Measurements from ENCODE around the gene PSAPL1. TPM values are rescaled to one million over a fixed set of nuclear protein-coding genes. Genes with fewer than 3 reads are reported as not detected.

The PSAPL1 gene
- total RNA-seq, 1 donor from 2014 or later, result not detected

DNA sequence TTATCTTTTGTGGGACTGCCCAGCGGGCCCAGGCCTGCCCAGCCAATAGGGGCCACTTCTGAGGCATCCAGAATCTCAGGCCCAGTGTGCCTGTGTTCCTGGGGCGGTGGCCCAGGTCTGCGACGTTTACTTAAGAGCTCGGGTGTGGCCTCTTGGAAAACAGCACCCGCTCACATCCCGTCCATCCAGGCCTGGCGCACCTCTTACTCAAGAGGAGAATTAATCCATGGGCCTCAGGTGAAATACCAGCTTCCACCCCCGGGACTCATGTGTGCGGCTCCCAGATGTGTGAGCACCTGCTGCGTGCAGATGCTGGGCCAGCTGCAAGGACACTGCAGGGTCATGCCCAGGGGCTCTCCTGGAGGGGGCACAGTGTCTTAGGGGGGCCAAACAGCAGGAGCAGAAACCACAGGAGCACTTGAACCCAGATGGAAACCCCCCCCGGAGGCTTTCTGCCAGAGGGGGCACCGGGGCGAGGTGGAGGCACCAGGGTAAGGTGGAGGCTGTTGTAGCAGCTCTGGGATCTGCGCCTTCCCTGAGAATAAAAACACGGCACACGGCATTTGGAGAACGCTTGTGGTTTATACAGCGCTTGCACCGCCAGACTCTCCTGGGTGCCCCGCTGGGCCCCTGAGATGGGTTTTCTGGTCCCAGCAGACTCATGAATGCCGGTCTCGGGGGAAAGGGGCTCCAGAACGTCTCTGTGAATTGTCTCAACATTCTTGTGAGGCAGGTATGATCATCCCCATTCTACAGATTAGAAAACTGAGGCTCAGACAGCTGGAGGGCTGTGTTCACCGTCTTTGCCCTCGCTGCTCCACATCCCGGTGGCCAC lies 2.8 kb downstream of the PSAPL1 start:
- DNase-seq (ENCODE audit: low read depth), result no peak

DNA sequence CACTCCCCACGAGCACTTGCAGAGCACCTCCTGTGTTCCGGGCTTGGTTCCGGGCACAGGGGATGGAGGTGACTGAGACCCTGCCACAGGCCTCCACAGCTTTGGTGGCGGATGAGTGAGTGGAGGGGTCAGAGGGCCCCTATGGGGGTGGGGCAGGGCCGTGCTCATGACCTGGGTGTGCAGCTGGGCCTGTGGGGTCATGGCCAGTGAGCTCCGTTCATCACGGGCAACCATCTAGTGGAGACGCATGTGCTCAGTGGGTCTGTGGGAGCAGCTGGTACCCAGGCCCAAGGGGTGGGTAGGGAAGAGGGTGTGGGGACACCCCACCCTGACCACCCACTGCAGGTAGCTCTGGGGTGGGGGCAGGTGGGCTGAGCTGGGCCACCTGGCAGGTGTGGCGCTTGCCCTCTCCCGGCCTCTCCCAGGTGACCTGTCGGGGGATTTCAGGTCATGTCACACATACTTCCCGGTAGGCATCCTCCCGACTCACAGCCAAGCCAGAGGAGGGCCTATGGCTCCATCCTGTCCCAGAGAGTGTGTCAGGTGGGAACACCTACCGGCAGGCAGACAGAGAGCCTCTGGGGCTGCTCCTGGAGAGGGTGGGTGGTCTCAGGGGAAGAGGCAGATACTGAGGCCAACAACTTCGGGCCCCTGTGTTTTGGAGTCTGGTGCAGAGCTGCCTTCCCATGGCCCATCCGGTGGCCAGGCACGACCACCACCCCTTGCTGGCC lies 3.6 kb downstream of the PSAPL1 start:
- DNase-seq (ENCODE audit: low read depth), result no peak

DNA sequence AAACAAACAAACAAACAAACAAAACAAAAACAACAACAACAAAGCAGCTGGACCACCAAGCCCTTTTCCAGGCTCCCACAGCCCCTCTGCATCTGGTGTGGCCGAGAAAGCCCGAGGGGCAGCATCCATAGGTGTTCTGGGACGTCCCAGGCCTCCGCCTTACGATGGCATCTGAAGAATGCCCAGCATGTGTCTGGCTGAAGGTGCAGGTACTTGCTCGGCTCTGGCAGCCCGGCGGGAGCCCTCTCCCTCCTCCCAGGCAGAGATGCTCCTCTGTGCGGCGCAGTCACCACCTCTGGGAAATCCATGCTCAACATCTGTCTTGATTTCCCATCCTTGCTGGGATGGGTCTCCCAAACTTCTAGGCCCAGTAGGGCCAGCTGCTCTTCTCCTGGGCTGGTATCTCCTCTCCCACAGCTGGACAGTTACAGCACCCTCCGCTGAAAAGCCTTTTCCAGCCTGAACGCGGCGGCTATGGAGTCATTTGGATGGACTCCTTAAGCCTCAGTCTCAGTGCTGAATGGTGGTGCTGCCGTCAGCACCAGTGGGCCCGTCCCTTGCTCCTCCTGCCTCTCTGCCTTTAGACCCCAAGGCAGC lies 4.3 kb downstream of the PSAPL1 start:
- no peak for DNase-seq (ENCODE audit: low read depth)

DNA sequence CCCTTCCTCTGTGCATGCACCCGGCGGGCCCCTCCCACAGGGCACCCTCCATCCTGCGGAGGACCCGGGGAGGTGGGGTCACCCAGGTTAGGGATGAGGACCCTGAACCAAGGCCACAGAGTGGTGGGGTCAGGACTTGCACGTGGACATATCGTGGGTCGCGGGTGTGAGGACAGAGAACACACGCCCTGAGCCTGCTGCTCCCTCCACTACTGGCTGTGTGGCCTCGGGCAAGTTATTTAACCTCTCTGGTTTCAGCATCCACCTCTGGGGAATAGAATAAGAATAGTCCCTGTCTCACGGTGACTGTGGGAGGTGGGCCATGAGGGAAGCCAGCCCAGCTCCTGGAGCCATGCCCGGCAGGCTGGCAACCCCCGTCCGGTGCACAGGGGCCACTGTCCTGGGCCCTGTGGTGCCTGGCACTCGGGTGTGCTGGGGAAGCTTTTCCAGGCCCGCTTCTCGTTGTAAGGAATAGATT lies 5.1 kb downstream of the PSAPL1 start:
- DNase-seq (ENCODE audit: low read depth), result no peak

DNA sequence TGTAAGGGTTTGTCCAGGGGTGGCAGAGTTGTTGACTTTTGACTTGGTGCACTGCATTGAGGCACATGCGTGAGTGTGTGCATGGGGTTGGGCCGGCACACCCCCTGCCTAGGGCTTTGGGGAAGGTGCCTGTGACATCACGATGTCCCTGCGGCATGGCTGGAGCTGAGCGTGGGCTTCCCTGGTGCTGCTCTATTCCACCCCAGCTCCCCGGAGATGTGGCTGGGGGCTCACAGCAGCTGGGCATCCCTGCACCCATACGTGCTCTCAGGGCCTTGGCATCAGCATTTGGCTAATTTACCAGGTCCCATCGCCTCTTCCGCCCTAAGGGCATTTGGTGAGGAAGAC lies 5.7 kb downstream of the PSAPL1 start:
- DNase-seq (ENCODE audit: low read depth), result no peak

DNA sequence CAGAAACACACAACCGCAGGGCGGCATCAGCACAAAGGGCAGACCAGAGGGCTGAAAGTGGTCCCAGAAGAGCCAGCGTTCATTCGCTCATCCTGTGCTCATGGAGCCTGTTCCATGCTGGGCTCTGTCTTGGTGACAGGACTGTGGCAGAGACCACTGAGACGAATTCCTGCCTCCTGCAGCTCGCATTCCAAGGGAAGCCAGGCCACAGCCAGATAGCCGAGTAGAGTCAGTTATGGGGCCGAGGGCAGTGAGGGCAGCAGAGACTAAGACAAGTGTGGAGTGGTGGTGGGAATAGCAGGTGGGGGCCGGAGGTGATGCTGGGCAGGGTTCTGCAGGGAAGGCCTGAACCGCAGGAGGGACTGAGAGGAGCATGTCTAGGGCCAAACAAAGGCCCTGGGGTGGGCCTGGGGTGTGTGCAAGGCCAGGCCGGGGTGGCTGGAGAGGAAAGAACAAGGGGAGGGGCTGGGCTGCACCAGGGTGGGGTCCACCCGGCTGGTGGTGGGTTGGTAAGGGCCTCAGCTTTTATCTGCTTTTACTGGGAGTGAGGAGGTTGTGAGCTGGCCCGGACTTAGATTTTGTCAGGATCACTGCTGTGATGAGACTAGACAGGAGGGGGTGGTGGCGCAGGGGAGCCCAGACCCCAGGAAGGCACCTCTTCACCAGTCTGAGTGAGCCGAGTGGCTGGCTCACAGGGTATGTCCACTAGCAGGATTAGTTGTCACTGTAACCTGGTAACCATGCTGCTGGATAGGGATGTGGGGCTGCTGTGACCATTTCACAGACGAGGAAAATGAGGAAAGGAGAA lies 6.3 kb downstream of the PSAPL1 start:
- peak; percentile 2 for DNase-seq (ENCODE audit: low read depth)

DNA sequence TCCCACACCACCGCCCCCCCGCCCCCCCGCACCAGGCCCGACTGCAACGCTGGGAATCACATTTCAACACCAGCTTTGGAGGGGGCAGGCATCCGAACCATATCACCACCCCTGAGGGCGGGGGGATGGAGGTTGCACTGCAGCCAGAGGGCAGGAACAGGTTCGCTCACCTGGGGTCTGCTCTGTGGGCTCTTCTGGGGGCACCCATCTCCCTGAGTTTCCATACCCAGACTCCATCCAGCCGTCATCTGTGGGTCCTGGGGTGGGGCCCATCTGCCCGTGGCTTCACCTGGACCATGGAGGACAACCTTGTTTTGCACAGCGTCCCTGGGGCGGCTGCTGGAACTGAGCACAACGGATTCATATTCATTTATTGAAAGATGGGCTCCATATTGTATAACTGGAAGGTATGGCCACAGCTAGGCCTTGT lies 6.9 kb downstream of the PSAPL1 start:
- DNase-seq (ENCODE audit: low read depth), result no peak

DNA sequence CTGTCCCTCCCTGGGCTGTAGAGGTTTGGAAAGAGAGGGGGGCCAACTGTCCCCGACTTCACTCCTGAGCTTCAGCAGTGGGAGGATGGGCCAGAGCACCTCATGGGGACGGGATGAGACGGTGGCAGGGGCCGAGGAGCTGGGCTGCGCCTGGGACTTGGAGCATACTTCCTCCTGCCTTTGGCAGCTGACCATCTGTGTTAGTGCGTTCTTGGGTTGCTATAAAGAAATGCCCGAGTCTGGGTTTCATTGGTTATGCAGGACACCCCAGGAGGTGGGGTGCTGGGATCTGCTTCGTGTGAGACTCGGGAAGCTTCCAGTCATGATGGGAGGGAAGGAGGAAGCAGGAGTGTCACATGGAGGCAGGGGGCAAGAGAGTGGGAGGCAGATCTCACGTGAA lies 7.4 kb downstream of the PSAPL1 start:
- DNase-seq (ENCODE audit: low read depth), result no peak

DNA sequence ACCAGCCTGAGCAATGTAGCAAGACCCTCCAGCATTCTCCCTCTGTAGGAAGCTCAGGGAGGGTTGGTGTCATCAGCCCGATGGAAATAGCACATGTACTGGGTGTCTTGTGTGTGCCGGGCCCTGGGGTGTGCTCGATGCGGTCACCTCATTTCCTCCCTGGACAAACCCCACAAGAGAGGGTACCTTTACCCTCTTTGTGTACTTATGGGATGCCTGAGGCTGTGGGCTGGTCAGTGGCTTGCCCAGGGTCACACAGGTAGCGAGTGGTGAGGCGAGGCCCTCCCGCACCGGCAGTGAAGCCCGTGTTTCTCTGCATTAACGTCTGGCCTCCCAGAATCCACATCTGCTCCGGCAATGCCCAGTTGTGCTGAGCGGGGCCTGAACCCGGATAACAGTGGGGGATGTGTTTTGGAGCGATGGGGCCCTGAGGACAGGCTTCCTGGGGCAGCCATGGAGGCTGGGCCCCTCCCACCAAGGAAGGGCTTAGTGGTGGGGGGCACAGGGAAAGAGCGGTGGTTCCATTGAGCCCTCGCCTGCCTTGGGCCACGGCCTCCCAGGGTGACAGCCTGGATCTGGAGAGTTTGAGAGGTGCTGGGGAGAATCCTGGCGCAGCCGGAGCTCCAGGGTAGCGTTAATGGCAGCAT lies 8.1 kb downstream of the PSAPL1 start:
- DNase-seq (ENCODE audit: low read depth), result no peak

DNA sequence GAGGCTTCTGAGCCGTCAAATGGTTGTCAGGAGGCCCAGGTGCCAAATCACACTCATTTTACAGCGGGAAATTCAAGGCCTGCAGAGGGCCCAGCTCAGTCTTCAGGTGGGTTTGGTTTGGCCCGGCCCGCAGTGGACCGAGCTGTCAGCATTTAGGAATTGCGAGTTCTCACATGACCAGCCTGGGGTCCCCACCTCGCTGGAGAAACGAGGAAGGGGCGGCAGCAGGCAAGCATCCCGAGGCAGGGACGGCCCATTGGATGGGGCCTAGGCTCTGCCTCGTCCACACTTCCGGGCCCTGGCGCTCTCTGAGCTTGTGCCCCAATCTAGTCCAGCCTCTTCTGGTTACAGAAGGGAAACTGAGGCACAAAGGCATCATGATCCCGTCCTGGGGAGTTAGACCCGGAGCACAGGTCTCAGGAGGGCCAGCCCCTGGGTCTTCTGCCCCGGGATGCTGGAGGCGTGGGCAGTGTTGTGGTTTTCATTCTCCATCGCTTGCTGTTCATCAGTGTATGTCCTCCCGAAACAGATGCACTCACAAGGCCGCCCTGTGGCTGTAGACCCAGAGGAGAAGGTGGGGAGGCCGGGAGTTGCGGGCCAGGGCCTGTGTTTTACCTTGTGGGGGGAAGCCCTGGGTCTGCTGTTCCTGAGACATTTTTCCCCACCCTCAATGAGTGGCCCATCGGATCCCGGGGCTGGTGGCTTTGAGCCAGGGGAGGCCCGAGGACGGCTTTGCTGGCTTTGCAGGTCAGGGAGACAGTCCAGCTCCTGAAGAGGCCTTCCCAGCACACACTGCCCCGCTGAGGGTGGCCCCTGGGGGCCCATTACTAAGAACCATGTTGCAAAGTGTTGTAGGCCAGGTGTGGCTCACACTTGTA lies 8.9 kb downstream of the PSAPL1 start:
- DNase-seq (ENCODE audit: low read depth), result no peak

DNA sequence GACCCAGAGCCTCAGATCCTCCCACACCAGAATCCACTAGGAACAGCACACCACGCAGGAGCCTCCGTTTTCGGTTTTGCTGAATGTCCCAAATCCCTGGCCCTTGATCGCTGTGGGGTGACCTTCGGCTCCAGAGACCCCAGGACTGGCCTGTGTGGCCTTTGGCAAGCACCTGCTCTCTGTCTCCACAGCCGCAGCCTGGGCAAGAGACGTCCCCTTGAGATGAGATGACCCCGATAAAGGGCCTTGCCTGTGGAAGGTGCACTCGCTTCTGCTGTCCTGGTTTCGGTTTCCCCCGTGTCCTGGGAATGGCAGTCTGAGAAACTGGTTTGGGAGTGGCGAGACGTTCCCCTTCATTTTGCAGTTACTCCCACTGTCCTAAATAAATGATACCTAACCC lies 9.6 kb downstream of the PSAPL1 start:
- DNase-seq (ENCODE audit: low read depth), result no peak

DNA sequence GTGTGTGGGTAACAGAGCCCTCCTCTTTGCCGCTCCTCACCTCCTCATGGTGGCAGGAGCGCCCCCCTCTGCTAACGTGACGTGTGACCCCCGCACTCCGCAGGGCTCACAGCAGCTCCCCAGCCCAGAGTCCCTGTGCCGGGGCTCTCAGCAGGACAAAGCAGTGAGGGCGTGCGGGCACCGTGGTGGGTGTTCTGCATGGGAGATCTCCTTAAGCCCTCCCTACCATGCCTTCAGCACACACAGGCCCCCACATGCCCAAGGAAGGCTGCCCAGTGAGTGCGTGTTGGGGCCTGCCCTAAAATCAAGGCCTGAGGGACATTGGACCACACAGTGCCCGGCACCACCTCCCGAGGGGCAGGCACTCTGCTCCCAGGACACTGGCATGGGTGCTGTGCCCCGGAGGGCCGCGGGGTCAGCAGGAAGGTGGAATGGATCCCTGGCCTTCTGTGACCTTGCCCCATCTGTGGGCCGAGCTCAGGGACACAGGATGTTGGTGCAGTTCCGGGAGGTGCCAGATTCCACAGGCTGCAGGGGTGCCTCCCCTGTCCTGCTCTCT lies 10.1 kb downstream of the PSAPL1 start:
- no peak for DNase-seq (ENCODE audit: low read depth)

DNA sequence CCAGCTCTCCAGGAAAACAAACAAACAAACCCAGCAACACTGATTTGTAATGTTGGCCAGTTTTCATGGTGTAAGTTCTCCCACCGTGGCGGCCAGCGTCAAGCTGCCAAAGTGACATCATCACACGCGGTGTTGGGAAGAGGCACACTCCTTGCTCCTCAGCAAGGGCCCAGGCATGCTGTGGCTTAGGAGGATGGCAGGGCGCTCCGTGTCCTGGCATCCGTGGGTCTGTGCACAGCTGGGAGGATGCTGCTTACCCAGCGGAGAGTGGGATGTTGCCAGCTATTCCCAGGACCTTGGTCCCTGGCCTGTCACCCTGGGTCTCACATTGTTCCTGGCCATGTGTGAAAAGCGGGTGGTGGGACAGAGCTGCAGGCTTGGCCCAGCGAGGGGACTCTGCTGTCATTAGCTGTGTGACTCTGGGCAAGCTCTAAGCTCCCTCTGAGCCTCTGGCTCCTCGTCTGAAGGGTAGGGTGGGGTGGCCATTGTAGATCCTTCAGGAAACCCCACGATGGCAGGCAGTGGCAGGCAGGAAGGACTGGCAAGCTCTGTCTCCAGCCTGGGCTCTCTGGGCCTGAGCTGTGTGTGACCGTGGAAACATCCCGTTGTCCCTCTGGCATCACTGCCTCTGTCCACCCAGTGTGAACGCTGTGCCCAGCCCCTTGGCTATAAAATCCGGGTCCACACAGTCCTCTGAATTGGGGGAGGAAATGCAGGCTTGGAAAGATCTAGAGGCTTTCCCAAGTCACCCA lies 10.8 kb downstream of the PSAPL1 start:
- DNase-seq (ENCODE audit: low read depth), result no peak

DNA sequence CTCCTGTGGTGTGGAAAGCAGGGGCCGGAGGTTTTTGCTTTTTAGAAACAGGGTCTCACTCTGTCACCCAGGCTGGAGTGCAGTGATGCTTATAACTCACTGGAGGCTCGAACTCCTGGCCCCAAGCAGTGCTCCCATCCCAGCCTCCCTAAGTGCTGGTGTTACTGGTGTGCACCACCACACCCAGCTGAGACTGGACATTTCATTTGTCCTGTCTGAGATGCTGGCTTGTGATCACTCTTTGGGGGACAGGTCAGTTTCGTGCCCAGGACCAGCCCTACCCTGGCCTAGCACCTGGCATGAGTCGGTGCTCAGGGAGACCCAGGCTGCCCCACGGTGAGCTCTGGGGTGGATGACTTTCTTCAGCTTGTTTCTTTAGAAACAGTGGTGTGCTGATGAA lies 11.3 kb downstream of the PSAPL1 start:
- no peak for DNase-seq (ENCODE audit: low read depth)

DNA sequence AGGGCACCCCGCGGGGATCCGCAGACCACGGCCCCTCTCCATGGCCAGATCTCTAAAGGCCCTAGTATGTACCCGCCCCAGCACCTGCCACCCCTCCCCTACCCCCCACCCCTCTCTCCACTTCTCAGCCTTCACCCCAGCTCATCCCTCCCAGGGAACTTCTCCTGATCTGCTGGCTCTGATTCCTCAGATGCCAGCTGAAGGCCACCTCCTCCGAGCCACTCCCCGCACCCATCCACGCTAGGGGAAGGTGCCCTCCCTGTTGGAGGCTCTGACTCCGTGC lies 11.9 kb downstream of the PSAPL1 start:
- no peak for DNase-seq (ENCODE audit: low read depth)

DNA sequence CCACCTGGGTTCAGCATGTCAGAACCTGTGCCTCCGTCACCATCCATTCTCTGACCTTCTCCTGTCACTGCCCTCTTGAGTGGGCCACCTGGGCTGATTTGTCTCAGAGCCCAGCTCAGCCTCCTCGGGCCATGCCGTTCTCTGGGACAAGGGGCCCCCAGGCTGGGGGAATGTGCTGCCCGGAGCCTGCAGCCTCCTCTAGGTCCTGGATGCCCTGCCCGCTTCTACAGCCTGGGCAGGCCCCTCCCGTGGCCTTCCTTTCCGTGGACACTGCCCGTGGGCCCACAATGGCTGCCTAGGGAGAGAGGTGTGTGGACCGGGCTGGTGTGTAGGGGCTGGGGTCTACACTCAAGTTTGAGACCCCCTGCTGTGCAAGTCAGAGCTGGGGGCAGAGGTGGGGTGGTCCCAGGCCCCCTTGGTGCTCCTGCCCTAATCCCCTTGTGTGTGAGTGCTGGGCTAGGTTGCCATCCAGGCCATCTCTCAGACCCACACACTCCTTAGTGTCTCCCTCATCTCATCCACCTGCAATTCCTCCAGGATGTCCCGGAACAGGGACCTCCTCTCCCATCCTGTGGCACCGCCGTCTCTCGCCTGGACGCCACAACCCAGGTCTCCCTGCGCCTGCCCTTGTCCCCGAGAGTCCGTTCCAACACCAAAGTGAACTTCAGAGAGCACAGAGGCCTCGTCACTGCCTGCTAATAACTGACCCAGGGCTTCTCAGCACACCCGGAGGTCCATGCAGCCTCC lies 12.4 kb downstream of the PSAPL1 start:
- no peak for DNase-seq (ENCODE audit: low read depth)

DNA sequence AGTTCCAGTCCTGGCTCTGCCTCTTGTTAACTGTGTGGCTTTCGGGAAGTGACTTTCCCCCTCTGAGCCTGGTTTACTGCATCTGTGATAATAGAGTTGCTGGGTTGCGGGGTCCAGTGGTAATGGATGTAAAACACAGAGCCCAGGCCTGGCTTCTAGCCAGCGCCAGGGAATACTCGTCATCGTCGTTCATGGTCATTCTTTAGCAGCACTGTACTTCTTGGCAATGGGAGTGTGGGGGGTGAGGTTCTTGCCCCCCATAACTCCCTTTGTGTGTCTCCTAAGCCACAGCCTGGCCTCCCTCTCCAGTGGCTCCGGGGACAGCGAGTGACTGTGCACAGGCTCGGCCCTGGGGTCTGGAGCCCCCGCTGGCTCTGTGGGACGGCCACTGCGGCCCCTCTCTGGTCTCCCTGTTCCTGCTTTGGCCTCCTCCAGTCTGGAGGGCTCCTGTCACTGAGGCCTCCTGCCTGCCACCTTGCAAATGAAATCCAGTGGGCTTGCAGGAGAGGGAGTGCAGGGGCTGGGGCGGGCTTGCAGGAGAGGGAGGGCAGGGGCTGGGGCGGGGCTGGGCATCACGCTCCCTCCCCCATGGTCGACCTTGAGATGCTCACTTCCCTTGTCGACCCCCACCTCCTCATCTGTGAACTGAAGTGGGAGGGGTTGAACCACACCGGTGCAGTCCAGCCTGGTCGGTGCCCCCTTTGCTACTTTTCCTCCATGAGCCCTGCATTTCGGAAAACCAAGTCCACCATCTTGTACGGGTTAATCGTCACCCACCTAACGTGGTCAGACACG lies 13.2 kb downstream of the PSAPL1 start:
- no peak for DNase-seq (ENCODE audit: low read depth)

DNA sequence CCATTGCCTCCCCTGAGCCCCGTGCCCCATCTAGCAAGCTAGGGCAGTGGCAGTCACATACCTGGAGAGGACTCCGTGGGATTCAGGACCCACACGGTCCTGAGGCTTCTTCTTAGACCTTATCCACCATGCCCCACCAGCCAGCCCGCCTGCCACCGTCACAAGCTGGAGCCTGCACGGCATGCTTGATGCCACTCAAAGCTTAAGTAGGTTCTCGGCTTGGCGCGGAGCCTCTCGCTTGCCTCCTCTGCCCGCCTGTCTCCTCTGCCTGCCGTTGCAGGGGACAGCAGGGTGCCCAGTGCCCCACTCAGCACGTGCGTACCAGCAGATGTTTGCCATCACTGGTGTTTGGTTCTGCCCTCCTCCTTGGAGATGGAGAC lies 14.1 kb downstream of the PSAPL1 start:
- no peak for DNase-seq (ENCODE audit: low read depth)
